H1 (cell line): ENCODE measurements around the gene RNASE7. TPM values are rescaled to one million over a fixed set of nuclear protein-coding genes. Genes with fewer than 3 reads are reported as not detected.

Source experiments
- CTCF ChIP-seq, 3 experiments: IDR thresholded peaks; 1 replicate in 2 of 3; 2 replicates in 1 of 3; pipeline versions ENCODE4 v1.5.1 to v1.6.1; 2011; ENCODE audit warnings: low read length in 3 of 3, mild to moderate bottlenecking in 3 of 3, inconsistent platforms in 2 of 3, low read depth in 1 of 3, moderate library complexity in 1 of 3; ENCODE audit not compliant: insufficient read depth in 1 of 3; ENCODE audit errors: control extremely low read depth in 1 of 3
- polyA plus RNA-seq, 7 experiments: library from polyadenylated mRNA; depleted of rRNA in 3 of 7; stranded (reverse) in 5 of 7; unstranded in 2 of 7; fragments of >200 nt in 5 of 7; fragments of 200-250 nt in 2 of 7; gene quantifications; 1 replicate in 5 of 7; 2 replicates in 1 of 7; 4 replicates in 1 of 7; pipeline versions ENCODE4 v1.2.1 to v1.2.3, GENCODE V29; 2011 to 2013; ENCODE audit warnings: missing spikeins in 2 of 7, mixed read lengths in 2 of 7
- total RNA-seq: library from RNA; stranded (reverse); fragmentation: NEBNext Ultra II Directional; extraction: Animal tissue kit (Norgen Biotek cat#: 25700); gene quantifications from 2 replicates; pipeline ENCODE4 v1.2.1, GENCODE V29; 2021

Gene RNASE7
- total and polyA plus RNA-seq, 2 of the 8 experiments (the other 6 are each of a cell fraction or from before 2014, with no cell fraction given), result not detected

- TF ChIP-seq CTCF (IDR thresholded peaks at IDR 0.05; ENCODE audit: control extremely low read depth in 1 of 3, insufficient read depth in 1 of 3, low read depth in 1 of 3, low read length in 3 of 3), result peak in 2 of 3 experiments; percentile 68 to 83; a peak in 3 of 4 replicates
Measured at GRCh38 chr14:21039585-21040369, 2.4 kb upstream of the RNASE7 start (continued).
